Measurements from ENCODE around the gene CBFB. TPM values are rescaled to one million over a fixed set of nuclear protein-coding genes. Genes with fewer than 3 reads are reported as not detected.
A peak's percentile ranks its signal among the peaks of the same experiment; 100 is the strongest.

The CBFB gene
- total and polyA plus RNA-seq, 9 of the 15 experiments (the other 6 are each of a cell fraction or from before 2014, with no cell fraction given), result 22.0 to 112 (median 66.5) TPM

DNA sequence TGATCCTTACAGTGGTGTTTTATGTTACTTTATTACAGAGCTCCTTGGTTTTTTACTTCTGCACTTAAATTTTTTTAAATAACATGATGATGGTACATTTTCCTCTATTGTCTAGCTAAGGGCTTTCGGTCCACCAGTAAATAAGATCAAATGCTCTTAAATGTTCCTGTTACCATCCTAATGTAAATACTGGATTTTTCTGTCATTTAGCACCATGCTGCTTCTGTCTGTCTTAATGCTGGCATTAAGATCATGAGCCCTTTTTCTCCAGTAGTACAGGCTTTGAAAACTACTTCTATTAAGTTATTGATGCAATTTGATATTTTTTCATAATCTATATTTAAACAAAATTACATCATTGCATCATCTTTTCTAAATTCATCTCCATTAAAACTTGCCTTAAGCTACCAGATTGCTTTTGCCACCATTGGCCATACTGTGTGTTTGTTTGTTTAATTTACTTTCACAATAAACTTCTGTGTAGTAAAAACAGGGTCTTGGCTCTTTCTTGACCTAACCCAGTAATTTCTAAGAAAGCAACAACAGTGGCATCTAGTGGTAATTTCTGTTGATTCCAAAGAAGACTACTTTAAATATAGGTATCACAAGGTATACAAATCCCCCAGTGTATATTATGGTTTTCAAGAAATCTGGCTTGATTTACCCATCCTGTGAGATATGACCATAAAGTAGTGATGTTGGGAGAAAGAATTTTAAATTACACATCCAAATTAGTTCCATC is 71.8 kb downstream of the CBFB start (continued):
- TF ChIP-seq, protein P1, sequence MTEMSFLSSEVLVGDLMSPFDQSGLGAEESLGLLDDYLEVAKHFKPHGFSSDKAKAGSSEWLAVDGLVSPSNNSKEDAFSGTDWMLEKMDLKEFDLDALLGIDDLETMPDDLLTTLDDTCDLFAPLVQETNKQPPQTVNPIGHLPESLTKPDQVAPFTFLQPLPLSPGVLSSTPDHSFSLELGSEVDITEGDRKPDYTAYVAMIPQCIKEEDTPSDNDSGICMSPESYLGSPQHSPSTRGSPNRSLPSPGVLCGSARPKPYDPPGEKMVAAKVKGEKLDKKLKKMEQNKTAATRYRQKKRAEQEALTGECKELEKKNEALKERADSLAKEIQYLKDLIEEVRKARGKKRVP (CRISPR knock-in tag; IDR thresholded peaks at IDR 0.05), result peak; percentile 50; the same call in 1 of the 2 replicates
- no peak for TF ChIP-seq ELF4 (CRISPR knock-in tag; IDR thresholded peaks at IDR 0.05)
- TF ChIP-seq, protein P2, sequence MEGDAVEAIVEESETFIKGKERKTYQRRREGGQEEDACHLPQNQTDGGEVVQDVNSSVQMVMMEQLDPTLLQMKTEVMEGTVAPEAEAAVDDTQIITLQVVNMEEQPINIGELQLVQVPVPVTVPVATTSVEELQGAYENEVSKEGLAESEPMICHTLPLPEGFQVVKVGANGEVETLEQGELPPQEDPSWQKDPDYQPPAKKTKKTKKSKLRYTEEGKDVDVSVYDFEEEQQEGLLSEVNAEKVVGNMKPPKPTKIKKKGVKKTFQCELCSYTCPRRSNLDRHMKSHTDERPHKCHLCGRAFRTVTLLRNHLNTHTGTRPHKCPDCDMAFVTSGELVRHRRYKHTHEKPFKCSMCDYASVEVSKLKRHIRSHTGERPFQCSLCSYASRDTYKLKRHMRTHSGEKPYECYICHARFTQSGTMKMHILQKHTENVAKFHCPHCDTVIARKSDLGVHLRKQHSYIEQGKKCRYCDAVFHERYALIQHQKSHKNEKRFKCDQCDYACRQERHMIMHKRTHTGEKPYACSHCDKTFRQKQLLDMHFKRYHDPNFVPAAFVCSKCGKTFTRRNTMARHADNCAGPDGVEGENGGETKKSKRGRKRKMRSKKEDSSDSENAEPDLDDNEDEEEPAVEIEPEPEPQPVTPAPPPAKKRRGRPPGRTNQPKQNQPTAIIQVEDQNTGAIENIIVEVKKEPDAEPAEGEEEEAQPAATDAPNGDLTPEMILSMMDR (IDR thresholded peaks at IDR 0.05 in 2 of 3, conservative IDR thresholded peaks at IDR 0.05 in 1 of 3; ENCODE audit: insufficient read depth in 2 of 3, low read depth in 1 of 3, low read length in 3 of 3), result peak; percentile 12 to 61 (median 30); a peak in 4 of 6 replicates
- TF ChIP-seq SRSF3 (IDR thresholded peaks at IDR 0.05; ENCODE audit: insufficient read depth, low read length), result no peak
- TF ChIP-seq CEBPB (tag; IDR thresholded peaks at IDR 0.05), result peak; percentile 80
- TF ChIP-seq ATF3 (IDR thresholded peaks at IDR 0.05), result peak; percentile 82
- TF ChIP-seq ATF3 (CRISPR knock-in tag; conservative IDR thresholded peaks at IDR 0.05), result no peak
- no peak for TF ChIP-seq CEBPG (CRISPR knock-in tag; IDR thresholded peaks at IDR 0.05)
- peak; percentile 78 to 92 for TF ChIP-seq CEBPG (tag; conservative IDR thresholded peaks at IDR 0.05 in 1 of 2, IDR thresholded peaks at IDR 0.05 in 1 of 2)
- no peak for TF ChIP-seq FOXP1 (CRISPR knock-in tag; IDR thresholded peaks at IDR 0.05)
- TF ChIP-seq HOMEZ (CRISPR knock-in tag; IDR thresholded peaks at IDR 0.05), result no peak
- TF ChIP-seq STAT6 (CRISPR knock-in tag; IDR thresholded peaks at IDR 0.05), result no peak
- no peak for TF ChIP-seq PHB2 (IDR thresholded peaks at IDR 0.05; ENCODE audit: low read depth)
- TF ChIP-seq ZFPM2 (CRISPR knock-in tag; IDR thresholded peaks at IDR 0.05), result no peak
- TF ChIP-seq ZNF408 (CRISPR knock-in tag; IDR thresholded peaks at IDR 0.05; ENCODE audit: low read depth), result no peak
- TF ChIP-seq ZBED1 (IDR thresholded peaks at IDR 0.05), result no peak
- no peak for TF ChIP-seq ZNF583 (CRISPR knock-in tag; IDR thresholded peaks at IDR 0.05)
- TF ChIP-seq CHD1 (IDR thresholded peaks at IDR 0.05; ENCODE audit: low read length), result no peak
- no peak for TF ChIP-seq POLR2G (IDR thresholded peaks at IDR 0.05; ENCODE audit: low read depth, low read length)
- no peak for TF ChIP-seq SMARCA5 (IDR thresholded peaks at IDR 0.05)
- no peak for TF ChIP-seq KLF13 (tag; IDR thresholded peaks at IDR 0.05; ENCODE audit: borderline replicate concordance, low read depth)
